Ishikawa (cell line): ENCODE data around the gene SDK1.

Experiments used
- CEBPB ChIP-seq: IDR thresholded peaks from 2 replicates; pipeline ENCODE4 v1.6.1; 2012
- CREB1 ChIP-seq: IDR thresholded peaks from 2 replicates; pipeline ENCODE4 v1.6.1; 2012; ENCODE audit warnings: low read depth
- EGR1 ChIP-seq: IDR thresholded peaks from 2 replicates; pipeline ENCODE4 v1.6.1; 2012
- EP300 ChIP-seq: IDR thresholded peaks from 2 replicates; pipeline ENCODE4 v1.6.1; 2012; ENCODE audit warnings: borderline replicate concordance
- FOXM1 ChIP-seq: IDR thresholded peaks from 2 replicates; pipeline ENCODE4 v1.6.1; 2012; ENCODE audit warnings: low read depth, borderline replicate concordance
- MAX ChIP-seq: IDR thresholded peaks from 2 replicates; pipeline ENCODE4 v1.6.1; 2012
- NFIC ChIP-seq: IDR thresholded peaks from 2 replicates; pipeline ENCODE4 v1.6.1; 2012
- RAD21 ChIP-seq: IDR thresholded peaks from 2 replicates; pipeline ENCODE4 v1.6.1; 2012; ENCODE audit warnings: low read depth
- REST ChIP-seq: IDR thresholded peaks from 2 replicates; pipeline ENCODE4 v1.6.1; 2012; ENCODE audit warnings: low read depth, mild to moderate bottlenecking
- TAF1 ChIP-seq: IDR thresholded peaks from 2 replicates; pipeline ENCODE4 v1.6.1; 2012; ENCODE audit warnings: low read depth, mild to moderate bottlenecking
- TCF12 ChIP-seq: IDR thresholded peaks from 2 replicates; pipeline ENCODE4 v1.6.1; 2012; ENCODE audit warnings: low read depth
- TEAD4 ChIP-seq: IDR thresholded peaks from 2 replicates; pipeline ENCODE4 v1.6.1; 2012
- YY1 ChIP-seq: IDR thresholded peaks from 2 replicates; pipeline ENCODE4 v1.6.1; 2012; ENCODE audit warnings: low read depth
- ZBTB7A ChIP-seq: IDR thresholded peaks from 2 replicates; pipeline ENCODE4 v1.6.1; 2012; ENCODE audit warnings: low read depth
- TF ChIP-seq, protein P1 (sequence below): IDR thresholded peaks from 2 replicates; pipeline ENCODE4 v1.6.1; 2012

The SDK1 gene

DNA sequence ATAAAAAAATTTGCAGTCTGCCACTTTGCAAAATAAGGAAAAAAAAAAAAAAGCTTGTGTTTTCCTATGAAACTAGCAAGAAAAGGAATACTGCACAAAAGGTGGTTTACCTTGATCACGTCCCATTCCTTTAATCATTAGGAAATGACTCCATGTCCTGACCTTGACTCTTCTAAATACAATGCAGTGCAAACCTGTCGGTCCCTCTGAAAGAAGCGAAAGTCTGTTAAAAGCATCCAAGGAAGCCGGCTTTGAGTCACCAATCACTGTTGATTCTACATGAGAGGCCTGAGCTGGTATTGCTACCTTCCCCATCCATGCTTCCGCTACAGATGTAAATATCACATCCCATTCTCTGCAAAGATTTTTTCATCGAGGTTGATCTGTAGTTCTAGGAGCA lies 652.1 kb downstream of the SDK1 start:
- TF ChIP-seq RAD21, result no peak
- no peak for TF ChIP-seq EGR1
- no peak for TF ChIP-seq CEBPB
- TF ChIP-seq EP300, result no peak
- TF ChIP-seq FOXM1, result no peak
- no peak for TF ChIP-seq YY1
- no peak for TF ChIP-seq ZBTB7A
- no peak for TF ChIP-seq TAF1
- TF ChIP-seq, protein P1, sequence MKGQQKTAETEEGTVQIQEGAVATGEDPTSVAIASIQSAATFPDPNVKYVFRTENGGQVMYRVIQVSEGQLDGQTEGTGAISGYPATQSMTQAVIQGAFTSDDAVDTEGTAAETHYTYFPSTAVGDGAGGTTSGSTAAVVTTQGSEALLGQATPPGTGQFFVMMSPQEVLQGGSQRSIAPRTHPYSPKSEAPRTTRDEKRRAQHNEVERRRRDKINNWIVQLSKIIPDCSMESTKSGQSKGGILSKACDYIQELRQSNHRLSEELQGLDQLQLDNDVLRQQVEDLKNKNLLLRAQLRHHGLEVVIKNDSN, result no peak
- no peak for TF ChIP-seq MAX
- TF ChIP-seq CREB1, result no peak
- TF ChIP-seq TEAD4, result no peak
- no peak for TF ChIP-seq NFIC

- no peak for TF ChIP-seq REST
- no peak for TF ChIP-seq CEBPB
- no peak for TF ChIP-seq YY1
- TF ChIP-seq CREB1, result no peak
- TF ChIP-seq ZBTB7A, result no peak
- no peak for TF ChIP-seq TEAD4
- no peak for TF ChIP-seq FOXM1
- TF ChIP-seq EP300, result no peak
Measured at GRCh38 chr7:3953946-3954345, 652.9 kb downstream of the SDK1 start.

DNA sequence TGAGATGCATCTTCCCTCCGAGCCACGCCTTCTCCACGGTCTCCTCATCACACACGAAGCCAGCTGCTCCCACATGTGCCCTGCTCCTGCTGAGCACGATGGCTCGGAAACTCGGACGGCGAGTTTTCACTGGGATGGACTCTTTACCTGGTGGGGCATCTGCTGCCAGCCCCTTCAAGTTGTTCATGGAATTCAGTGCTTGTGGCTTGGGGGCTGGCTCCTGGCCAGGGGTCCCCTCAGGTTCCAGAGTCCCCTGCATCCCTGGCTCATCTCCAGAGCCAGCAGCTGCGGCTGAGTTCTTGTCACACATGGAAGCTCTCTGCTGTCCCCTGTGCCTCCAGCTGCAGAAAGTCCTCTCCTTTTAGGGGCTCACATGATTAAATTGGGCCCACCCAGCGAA lies 654.0 kb downstream of the SDK1 start:
- TF ChIP-seq TAF1, result no peak
- no peak for TF ChIP-seq CEBPB
- TF ChIP-seq REST, result no peak
- TF ChIP-seq TEAD4, result no peak
- TF ChIP-seq YY1, result no peak
- TF ChIP-seq FOXM1, result no peak
- TF ChIP-seq, protein P1, result no peak
- TF ChIP-seq CREB1, result no peak
- TF ChIP-seq NFIC, result no peak
- no peak for TF ChIP-seq EGR1
- TF ChIP-seq RAD21, result no peak

DNA sequence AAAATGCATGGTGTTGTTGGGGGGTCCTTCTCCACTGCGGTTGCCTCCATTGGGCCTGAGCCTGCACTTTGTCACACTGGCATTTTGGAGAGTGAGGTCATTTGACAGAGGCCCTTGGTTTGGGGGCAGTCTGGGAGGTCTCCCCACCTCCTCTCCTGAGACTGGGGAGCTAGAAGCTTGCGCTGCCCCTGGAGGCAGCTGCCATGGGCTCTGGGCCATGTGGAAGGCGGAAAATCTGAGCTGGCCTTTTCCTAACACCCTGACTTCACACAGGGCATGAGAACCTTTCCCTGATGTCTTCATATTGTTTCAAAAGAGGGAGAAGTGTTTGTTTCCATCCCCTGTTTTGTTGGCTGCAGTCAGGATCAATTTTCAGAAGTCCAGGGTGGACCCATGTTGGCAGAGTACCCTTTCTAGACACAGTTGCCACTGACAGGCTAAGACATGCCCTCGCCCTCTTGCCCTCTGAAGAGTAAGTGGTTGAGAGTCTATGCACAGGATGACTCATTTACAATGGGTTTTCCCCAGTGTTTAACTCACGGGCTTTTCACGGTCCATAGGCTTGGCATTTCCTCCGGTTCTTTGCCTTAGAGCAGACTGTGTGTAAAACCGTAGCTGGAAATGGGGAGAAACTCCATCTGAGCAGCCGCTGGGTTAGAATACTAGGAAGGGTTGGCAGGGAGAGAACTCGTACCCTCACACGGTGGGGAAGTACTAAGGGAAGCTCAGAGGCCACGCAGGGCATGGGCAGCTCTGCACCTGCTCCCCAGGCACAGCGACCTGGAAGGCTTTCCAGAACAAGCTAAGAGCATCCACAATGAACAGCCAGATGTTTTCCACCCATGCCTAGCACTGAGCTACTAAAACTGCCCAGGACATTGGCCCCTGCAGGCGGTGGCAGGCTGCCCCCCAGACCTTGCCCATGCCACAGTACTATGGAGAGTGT lies 655.0 kb downstream of the SDK1 start:
- TF ChIP-seq TEAD4 (no peak), TAF1 (no peak), FOXM1 (no peak), CREB1 (no peak), ZBTB7A (no peak), MAX (no peak), YY1 (no peak), EP300 (no peak), CEBPB (no peak), TCF12 (no peak), NFIC (no peak), EGR1 (no peak), RAD21 (no peak), REST (no peak)
- TF ChIP-seq, protein P1, result no peak
